Colonic mucosa (tissue), 4 donors: ENCODE measurements around the gene NFIA. TPM values are rescaled to one million over a fixed set of nuclear protein-coding genes. Genes with fewer than 3 reads are reported as not detected.

Source experiments
- DNase-seq: peaks from one replicate; pipeline ENCODE4 v3.0.0-alpha.2; 2020
- H3K27ac ChIP-seq: fragments of 200-600 bp; one replicate; pipeline ENCODE4 v1.8.0; 2021
- H3K27me3 ChIP-seq: fragments of 200-600 bp; one replicate; pipeline ENCODE4 v1.8.0; 2021
- H3K36me3 ChIP-seq: fragments of 200-600 bp; one replicate; pipeline ENCODE4 v1.8.0; 2021
- H3K4me1 ChIP-seq: fragments of 200-600 bp; one replicate; pipeline ENCODE4 v1.8.0; 2021; ENCODE audit warnings: mild to moderate bottlenecking
- H3K4me3 ChIP-seq: fragments of 200-600 bp; one replicate; pipeline ENCODE4 v1.8.0; 2021
- H3K9ac ChIP-seq, 2 donors: one replicate each; pipeline ENCODE4 v1.7.0; 2013; ENCODE audit warnings: control low read depth in 2 of 2, low read depth in 2 of 2, low read length in 2 of 2
- H3K9me3 ChIP-seq: fragments of 200-600 bp; one replicate; pipeline ENCODE4 v1.8.0; 2021
- intact Hi-C: fragments of 100-400 bp; cut with DNase I; formaldehyde crosslinking; loops from one replicate; pipeline ENCODE4 v1.14.1; 2022
- total RNA-seq, 2 donors: library from RNA; stranded (reverse); fragmentation: NEBNext Ultra II Directional in 1 of 2; extraction: Animal tissue kit (Norgen Biotek cat#: 25700) in 1 of 2; gene quantifications; one replicate each; pipeline ENCODE4 v1.2.1, GENCODE V29; 2021
- TF ChIP-seq, protein P1 (sequence below): fragments of 200-600 bp; IDR thresholded peaks from one replicate; pipeline ENCODE4 v1.8.0; 2022; ENCODE audit warnings: antibody characterized with exemption, mild to moderate bottlenecking
- donor health status: healthy.
- donor health status: DM: no; HTN: no; CAD: no.
- donor health status: DM: no; HTN: no; CAD: no.

The NFIA gene
- total RNA-seq, 2 donors from 2014 or later, result 36.0 to 44.2 TPM

- Histone ChIP-seq H3K27ac (no peak overlapping the region), H3K27me3 (no peaks in the 10 kb centered on the region), H3K4me1 (no peaks in the 10 kb centered on the region), H3K9me3 (no peaks in the 10 kb centered on the region), H3K9ac (no peak overlapping the region), H3K36me3 (no peaks in the 10 kb centered on the region), H3K4me3 (no peak overlapping the region)
- intact Hi-C loops, result no loop called here
- TF ChIP-seq, protein P1, sequence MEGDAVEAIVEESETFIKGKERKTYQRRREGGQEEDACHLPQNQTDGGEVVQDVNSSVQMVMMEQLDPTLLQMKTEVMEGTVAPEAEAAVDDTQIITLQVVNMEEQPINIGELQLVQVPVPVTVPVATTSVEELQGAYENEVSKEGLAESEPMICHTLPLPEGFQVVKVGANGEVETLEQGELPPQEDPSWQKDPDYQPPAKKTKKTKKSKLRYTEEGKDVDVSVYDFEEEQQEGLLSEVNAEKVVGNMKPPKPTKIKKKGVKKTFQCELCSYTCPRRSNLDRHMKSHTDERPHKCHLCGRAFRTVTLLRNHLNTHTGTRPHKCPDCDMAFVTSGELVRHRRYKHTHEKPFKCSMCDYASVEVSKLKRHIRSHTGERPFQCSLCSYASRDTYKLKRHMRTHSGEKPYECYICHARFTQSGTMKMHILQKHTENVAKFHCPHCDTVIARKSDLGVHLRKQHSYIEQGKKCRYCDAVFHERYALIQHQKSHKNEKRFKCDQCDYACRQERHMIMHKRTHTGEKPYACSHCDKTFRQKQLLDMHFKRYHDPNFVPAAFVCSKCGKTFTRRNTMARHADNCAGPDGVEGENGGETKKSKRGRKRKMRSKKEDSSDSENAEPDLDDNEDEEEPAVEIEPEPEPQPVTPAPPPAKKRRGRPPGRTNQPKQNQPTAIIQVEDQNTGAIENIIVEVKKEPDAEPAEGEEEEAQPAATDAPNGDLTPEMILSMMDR, result no peak
- no peak for DNase-seq
These were observed 109.0 kb downstream of the NFIA start for GRCh38 chr1:61191433-61191720.

DNA sequence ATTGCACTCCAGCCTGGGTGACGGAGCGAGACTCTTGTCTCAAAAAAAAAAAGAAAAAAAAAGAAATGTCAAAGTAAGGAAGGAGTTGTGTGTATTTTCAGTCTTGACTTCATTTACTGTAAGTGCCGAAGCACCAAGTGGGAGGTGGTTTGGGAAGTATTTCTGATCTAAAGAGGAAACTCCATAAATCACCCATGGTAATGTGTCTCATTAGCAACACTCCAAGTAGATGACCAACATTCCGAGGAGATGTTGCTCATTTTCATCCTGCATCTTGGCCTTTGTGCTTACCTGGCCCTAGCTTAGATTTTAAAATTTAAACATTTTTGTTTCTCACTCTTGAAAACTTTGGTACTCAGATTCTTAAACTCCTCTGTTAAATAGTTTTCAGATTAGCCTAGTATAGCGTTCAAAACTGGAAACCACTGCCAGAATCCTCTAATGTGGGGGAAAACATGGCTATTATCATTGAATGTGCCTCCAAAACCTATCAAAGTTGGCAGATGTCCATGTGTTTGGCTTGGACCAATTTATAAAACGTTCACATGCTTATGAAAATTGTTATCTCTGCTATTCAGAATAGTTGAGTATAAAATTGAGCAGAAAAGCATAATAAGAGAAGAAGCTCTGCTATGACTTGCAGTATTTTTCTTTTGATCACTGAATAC lies 110.4 kb downstream of the NFIA start:
- no peak overlapping the region for H3K27ac ChIP-seq

DNA sequence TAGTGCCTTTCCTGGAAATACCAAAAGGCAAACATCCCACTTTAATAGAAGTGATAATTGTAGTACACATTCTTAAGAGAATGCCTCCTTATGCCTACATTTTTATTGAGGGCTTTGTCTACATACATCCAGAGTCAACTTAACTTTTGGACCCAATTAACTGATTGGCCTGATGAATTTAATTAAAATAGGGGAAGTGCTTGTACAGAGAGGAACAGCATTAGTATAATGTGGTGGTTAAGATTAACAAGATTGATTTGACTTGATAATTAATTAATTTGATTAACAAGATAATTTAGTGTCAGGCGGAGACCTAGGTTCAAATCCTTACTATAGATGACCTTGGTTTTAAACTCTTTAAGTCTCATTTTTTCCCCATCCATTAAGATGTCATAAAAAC lies 111.4 kb downstream of the NFIA start:
- intact Hi-C loops, result no loop called here

More for the DNA sequence above, 110.4 kb downstream of the NFIA start:
- Histone ChIP-seq H3K9me3 (no peaks in the 10 kb centered on the region), H3K9ac (no peak overlapping the region), H3K27me3 (no peaks in the 10 kb centered on the region), H3K36me3 (no peaks in the 10 kb centered on the region), H3K4me3 (no peak overlapping the region), H3K4me1 (no peaks in the 10 kb centered on the region)
- TF ChIP-seq, protein P1, result no peak
- intact Hi-C loops, result no loop called here
- DNase-seq, result no peak

GRCh38 chr1:61198554-61198953 lies 116.2 kb downstream of the NFIA start:
- TF ChIP-seq, protein P1, result no peak

More for the DNA sequence above, 111.4 kb downstream of the NFIA start:
- TF ChIP-seq, protein P1, result no peak
- Histone ChIP-seq H3K9me3 (no peaks in the 10 kb centered on the region), H3K36me3 (no peaks in the 10 kb centered on the region), H3K27me3 (no peaks in the 10 kb centered on the region), H3K27ac (no peak overlapping the region), H3K4me1 (no peaks in the 10 kb centered on the region), H3K4me3 (no peak overlapping the region), H3K9ac (no peak overlapping the region)
- DNase-seq, result no peak

GRCh38 chr1:61201035-61201434 lies 118.7 kb downstream of the NFIA start:
- Histone ChIP-seq H3K27ac (no peak overlapping the region), H3K4me3 (no peak overlapping the region), H3K27me3 (no peaks in the 10 kb centered on the region), H3K4me1 (no peaks in the 10 kb centered on the region), H3K9me3 (no peaks in the 10 kb centered on the region), H3K9ac (no peak overlapping the region), H3K36me3 (no peaks in the 10 kb centered on the region)
- no peak for DNase-seq
- intact Hi-C loops, result no loop called here
- TF ChIP-seq, protein P1, result no peak

More at GRCh38 chr1:61198554-61198953, 116.2 kb downstream of the NFIA start:
- intact Hi-C loops, result no loop called here
- Histone ChIP-seq H3K27me3 (no peaks in the 10 kb centered on the region), H3K4me3 (no peak overlapping the region), H3K9ac (no peak overlapping the region), H3K27ac (no peak overlapping the region), H3K4me1 (no peaks in the 10 kb centered on the region), H3K36me3 (no peaks in the 10 kb centered on the region), H3K9me3 (no peaks in the 10 kb centered on the region)
- no peak for DNase-seq
